Activated gamma-delta T cell treated with anti-CD3 and anti-CD28 coated beads, Interleukin-2, amount 50 U/mL, for 16 hours (primary cell): ENCODE results near the gene FANCI.

Experiments used
- DNase-seq: peaks from one replicate; pipeline ENCODE4 v3.0.0-alpha.2; 2020; ENCODE audit warnings: low read depth

The FANCI gene

DNA sequence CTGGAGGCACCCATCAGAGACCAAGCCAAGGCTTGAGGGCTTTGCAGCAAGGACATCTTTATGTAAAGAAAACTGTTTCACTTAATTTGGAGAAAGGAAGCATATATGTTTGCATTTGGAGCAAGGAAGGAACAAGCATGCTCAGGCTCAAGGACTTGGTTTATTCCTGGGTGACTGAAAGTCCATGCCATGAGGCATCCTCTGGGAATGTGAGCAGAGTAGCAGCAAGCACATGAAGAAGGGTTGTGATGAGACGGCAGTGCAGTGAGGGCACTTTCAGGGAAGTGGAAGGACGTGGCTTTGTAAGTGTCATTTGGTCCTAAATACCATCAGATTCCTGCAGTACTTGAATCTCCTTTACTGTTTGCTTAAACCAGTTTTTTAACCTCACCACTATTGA, 64.0 kb downstream of the FANCI start:
- no peak for DNase-seq

DNA sequence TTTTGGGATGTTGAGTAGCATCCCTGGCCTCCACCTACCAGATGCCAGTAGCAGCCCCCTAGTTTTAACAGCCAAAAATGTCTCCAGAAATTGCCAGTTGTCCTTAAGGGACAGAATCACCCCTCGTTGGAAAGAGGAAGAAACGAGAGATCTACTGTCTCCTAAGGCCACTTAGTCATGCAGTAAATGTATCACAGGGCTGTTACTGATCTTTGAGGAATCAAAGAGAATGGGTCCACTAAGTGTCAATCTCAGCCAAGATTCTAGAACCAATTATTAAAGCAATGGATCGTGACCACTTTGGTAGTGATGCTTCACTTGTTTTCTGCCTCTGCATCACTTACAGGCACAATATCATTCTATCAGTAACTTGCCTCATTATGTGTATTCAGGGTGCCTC, 64.5 kb downstream of the FANCI start:
- no peak for DNase-seq

DNA sequence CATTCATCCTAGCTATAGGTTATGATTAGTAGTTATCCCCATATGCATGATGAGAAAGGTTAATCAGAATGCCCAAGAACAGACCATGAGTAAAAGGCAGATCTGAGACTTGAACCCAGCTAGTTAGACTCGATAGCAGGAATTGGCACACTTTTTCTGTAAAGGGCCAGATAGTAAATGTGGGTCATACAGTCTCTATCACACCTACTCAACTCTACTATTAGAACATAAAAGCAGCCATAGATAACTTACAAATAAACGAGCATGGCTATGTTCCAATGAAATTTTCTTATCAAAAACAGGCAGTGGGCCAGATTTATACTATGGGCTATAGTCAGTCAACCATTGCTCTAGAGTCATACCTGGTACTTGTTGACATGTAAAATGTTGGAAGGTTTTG, 66.2 kb downstream of the FANCI start:
- DNase-seq, result no peak

DNA sequence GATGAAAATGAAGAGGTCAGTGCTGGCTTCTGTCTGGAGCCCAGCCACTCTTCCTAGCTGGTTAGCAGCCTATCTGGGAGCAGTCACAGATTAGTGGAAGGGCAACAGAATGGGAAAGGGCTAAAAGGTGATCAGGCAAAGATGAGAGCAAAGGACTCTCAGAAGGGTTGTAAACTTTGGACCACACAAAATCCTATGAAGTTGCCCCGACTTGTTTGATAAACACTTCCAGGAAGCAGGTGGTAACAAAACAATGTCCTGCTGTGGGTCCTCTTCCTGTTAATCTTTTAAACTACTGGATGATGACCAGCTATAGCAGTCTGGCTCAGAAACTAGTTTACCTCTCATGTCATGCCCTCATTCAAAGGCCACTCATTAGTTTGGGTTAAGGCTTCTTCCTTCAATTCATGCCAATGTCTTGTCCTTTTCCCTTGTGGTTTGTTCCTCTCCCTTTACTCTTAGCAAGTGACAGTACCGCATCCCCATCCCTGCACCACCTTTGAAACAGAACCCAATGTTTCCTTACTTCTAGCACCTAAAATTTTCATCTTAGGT, 71.7 kb downstream of the FANCI start:
- no peak for DNase-seq

DNA sequence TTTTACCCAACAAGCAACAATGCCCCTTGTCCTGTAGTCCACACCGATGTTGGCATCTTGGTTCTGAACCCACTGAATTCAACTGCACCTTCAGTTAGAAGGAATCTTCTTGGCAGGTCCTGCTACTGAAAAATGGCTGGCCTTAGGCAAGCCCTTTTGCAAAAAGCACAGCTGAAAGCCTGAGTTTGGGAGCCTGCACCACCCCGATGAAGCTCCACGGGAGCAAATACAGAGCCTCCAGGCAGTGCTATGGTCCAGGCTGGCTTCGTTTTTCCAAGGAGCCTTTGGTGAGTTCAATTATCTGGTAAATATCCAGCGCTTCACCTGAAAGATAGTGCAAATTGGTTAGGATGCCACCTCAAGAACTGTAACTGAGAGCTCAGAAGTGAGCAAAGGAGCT, 72.7 kb downstream of the FANCI start:
- DNase-seq, result no peak

DNA sequence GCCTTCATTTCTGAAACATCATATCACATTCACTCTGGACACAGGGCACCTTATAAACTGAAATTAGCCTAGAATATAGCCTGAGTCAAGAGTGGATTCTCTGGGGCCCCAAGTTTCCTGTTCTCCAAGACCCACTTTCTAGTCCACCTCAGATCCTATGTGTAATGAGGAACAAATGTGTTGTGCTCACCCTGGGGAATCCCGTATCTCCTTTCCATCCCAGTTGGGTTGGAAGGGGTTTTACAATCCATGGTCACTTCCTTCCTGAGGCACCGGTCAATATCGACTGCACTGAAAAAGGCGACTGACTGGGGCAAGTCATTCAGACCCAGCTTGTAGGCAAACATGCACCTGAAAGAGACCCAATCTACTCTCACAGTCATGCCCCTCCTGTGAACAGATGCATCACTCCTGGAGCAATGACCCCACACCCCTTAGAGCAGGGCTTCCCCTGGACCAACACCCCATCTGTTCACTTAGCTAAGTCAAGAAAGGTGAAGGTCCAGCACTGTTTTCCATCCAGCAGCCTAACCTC, 73.5 kb downstream of the FANCI start:
- DNase-seq, result no peak

DNA sequence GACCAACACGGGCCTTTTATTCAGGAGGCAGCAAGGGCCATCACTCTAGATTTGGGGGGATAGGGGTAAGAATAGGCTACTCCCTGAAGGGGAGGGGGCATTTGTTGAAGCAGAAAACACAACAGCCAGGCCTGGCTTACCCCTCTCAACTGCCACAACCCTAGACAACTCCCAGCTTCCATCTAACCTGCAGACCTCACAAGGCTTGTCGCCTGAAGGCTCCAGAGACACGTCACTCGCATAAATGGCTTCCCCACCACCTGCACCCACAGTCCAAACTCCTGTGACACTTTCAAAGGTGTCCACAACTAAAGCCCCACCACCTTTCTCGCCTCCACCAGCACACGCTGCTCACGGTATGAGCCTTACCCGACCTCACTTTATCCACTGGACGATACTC, 75.9 kb downstream of the FANCI start:
- DNase-seq, result no peak

DNA sequence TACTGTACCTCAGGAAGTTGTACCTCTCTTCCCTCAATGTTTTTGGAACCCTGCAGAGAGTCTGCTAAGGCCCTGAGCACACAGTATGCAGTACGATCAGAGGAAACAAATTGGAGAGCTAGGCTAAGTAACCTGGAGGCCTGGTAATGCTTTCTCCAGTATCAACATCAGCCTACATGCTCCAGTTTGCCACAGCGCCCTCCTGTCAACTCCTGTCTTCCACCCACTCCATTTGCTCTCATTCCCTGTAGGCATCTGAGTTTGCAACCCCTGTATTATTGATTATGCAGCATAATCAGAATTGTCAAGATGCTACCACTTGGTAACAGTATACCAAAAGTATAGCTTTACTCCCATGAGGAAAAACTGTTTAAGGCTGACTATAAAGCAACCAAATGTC, 76.4 kb downstream of the FANCI start:
- DNase-seq, result no peak

DNA sequence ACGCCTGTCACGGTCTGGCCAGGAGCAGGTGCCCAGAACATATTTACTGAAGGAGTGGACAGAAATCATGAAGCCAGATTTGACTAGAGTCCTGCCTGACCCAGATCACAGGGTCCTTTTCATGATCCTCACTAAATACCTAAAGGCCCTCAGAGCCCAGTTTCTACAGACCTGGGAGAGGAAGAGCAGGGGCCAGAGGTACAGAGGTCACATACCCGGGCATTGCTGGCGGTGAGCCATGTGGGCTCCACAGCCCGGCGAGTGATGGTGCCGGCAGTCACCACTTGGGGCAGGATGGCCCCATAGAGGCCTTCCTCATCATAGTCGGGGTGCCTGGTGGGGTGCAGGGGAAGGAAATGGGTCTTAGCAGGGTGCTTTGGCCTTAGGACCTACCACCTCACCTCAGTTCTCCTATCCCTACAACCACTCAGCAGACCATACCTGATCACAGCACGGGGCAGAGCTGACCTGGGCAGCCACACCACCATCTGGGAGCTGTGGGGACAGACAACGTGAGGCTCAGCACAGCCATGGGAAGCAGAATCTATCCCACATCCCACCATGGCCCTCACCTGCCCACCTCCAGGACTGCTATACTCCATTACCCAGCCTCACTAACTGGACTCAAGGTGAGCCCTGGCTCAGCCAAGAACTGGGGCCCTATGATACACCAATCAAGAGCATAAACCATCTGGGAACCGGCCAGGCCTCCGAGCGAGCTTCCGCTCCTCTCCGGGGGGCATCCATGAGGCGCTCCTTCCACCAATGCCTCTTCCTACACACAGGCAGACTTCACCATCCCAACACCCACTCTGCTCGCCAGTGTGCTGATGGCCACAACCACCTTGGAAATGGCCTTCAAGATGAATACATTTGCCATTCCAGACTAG, 78.0 kb downstream of the FANCI start:
- DNase-seq, result no peak

DNA sequence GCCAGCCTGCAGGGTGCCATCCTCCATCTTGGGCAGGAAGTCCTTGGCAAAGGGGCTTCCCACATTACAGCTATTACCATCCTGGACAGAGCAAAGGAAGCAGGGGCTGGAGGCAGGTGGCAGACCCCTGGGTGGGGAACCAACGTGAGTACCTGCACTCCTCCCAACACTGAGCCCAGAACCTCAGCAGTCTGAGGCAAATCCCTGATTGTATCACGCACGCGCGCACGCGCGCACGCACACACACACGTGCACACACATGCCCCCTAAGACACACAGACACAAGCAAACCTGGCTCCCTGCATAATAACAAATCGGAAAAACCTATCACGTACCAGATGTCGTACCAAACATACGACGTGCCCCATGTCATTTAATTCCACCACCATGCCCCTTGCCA, 79.0 kb downstream of the FANCI start:
- no peak for DNase-seq

DNA sequence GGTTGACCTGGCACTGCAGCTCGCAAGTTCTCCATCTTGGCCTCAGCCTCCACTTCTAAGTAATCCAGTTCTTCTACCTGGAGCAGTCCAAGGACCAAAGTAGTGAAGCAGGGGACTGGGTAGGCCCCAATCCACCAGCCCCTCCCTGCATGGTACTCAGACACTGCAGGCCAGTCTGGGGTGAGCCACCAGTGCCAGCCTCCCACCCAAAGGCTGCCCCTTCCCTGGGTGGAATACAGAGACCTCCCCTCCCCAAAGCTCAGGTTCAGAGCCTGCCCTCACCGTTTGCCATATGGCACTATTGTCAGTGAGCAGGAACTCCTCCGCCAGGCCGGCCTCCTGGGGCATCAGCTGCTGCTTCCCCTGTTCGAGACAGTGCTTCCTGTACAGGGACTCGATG, 80.0 kb downstream of the FANCI start:
- DNase-seq, result no peak

DNA sequence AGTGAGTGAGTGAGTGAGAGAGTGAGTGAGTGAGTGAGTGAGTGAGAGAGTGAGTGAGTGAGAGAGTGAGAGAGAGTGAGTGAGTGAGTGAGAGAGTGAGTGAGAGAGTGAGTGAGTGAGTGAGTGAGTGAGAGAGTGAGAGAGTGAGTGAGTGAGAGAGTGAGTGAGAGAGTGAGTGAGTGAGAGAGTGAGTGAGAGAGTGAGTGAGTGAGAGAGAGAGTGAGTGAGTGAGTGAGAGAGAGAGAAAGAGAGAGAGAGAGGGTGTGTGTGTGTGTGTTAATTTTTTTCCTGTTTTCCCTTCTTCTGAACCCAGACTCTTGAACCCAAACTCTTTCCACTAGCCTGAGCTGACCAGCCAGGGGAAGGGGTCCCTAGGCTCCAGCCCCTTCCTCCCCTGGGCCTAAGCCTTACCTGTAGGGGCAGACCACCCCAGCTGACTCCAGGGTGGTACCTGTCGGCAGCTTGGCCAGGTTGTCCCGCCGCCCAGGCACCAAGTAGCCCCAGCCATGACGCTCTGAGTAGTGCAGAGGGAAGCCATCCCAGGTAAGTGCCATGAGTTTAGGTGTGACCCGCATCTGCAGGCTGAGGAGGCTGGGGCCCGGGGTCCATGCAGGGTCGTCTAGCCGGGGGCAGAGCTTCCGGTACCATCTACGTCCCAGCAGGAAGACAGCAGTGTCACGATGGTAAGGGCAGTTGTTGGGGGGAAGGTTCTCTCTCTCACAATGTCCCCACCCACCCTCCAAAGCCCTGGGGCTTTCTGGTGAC, 81.4 kb downstream of the FANCI start:
- DNase-seq, result no peak

DNA sequence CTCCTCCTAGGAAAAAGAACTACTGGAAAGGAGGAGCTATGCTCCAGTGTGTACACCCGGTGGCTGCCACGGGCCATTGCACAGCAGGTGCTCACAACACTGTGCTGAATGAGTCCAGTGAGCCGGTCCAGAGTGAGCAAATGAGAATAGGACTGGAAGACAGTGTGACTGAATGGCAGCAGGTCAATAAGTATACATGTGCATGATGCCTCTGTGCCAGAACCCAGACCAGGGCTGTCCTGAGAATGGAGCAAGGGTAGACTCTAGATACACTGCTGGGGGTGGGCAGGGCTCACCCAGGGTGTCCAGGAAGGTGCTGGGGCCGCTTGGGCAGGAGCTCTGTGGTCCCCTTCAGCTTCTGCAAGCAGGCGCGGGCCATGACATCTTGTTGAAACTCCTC, 82.5 kb downstream of the FANCI start:
- no peak for DNase-seq

DNA sequence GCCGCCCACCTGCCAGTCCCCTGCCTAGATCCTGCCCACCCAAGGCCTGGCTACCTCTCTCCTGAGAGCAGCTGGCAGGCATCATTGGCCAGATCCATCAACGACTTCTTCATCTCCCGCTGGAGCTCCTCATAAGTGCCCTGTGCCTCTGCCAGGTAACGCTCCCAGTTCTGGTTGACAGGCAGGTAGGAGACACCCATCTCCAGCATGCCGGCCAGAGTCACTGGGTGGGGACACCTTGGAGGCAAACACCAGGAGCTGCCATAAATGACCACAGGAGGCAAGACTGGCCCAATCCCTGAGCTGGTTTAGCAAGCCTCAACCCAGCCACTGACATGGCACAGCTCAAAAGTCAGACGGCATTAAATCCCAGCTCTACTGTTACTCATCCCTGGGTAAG, 83.3 kb downstream of the FANCI start:
- no peak for DNase-seq

DNA sequence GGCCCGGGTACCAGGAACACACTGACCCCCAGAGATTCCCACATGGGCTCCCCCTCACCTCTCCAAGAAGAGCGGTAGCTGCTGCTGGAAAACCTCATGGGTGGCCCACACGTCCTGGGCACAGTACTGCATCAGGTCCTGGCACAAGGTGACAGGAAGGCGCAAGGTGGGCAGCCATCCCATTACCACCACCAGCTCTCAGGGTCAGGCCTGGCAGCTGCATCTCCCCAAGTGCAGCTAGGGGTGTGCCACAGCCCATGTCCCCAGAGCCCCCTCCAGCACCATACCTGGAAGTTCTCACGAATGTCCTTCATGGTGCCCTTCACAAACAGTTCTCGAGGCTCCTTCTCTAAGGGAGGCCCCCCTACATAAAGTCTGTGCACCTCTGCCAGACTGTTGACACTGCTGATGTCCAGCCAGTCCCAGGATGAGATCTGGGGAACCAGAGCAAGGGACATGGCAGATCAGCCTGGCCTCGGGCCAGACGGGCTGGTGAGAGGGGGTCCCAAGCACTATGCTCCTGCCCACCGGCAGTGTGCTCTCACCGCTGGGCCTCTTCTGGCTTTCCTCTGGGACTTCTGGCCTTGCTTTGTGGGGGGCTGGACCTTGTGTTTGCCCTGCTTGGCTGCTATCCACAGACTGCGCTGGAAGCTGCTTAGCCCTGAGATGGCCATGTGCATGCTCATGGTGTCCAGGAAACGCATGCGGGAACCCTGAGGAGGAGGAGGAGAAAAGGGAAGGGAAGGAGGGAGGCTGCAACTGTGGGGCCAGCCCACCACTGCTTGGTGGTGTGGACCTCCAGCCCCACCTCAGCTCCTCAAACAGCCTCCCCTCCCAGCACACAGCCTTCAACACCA, 84.8 kb downstream of the FANCI start:
- no peak for DNase-seq

DNA sequence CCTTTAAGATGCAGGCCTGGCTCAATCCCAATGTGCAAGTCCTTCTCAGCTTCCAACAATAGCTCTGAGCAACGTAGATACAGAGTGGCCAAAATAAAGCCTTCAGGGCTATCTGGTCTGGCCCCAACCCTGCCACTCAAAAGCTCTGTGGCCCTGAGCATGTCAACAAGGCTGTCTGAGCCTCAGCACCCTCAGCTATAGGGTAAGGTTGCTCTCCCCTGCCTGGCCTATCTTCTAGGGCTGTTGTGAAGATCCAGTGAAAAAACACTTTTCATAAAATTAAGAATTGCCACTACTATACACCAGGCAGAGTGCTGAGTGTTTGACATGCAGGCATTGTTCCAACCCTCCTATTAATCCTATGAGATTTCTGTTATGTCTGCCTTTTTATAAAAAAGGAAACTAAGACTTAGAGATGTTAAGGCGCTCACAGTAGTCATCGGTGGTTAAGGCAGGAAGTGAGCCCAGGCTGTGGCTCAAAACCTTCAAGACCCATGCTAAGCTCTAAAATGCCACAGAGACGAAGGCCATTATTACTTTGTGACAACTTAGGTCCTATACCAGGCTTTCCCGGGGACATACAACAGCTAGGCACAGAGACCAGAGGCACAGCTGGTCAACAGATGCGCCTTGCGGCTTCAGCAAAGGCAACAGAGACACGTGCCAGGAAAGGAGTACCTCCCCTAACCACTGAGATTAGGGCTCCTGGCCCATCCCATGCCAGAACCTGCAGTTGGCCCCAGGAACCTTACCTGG, 85.7 kb downstream of the FANCI start:
- no peak for DNase-seq

DNA sequence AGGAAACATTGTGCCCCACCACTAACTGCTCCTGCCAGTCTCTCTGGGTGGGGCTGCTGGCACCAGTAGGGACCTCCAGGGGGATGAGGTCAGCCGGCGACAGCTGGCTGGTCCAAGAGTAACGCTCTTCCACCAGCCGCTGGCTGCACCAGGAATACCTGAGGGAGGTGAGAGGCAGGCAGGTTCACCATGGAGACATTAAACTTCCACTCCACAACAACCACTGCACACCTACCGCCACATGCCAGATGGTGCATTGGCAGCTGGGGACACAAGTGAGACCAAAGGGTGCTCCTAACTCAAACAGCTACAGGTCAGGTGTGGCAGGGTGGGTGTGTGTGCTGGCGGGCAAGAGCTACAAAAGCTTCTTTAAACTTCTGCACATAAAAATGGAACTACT, 86.3 kb downstream of the FANCI start:
- DNase-seq, result no peak

DNA sequence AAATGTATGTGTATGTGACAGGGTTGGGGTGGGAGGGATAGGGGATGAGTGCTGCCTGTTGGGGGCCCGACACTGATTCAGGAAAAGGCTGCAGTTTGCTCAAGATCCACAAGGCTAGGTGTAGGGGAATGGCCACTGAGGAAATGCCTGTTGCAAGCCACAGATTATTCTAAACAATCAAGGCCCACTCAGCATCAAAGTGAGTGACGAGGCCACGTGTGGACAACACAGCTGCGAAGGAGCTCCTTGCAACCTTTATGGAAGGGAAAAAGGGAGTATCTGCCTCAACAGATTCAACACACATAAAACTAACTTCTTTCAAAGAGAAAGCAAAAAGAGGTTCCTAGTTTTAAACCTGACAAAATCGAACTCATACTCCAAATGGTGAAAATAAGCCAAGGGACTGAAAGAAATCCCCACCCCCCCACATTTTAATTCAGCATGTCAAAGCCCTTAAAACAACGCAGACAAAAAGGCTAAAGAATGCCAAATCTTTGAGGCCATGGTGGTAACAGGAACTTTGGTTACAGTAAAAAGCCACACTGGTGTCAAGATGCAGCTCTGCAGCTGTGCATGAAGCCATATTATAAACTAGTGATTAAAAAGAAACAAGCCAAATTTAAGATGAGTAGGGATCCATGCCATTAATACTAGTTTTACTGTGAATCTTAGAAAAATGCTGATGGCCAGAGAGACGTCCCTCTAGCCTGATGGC, 87.3 kb downstream of the FANCI start:
- DNase-seq, result no peak

DNA sequence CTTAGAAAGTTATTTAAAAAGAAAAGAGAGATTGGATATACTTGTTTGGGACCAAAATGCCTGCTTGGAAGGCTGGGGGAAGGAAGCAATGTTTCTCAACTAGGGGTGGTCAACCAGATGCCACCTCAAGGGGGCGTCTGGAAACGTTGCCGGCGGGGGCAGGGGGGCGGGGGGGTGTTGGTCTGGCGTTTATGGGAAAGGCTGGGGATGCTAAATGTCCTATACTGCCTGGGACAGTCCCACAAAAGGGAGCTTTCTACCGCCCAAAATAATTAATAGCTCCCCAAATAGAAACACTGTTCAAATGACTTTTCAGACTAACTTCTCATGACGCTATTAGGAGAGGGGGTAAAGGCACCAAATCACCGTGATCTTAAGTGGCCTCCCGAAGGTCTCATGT, 88.7 kb downstream of the FANCI start:
- no peak for DNase-seq

DNA sequence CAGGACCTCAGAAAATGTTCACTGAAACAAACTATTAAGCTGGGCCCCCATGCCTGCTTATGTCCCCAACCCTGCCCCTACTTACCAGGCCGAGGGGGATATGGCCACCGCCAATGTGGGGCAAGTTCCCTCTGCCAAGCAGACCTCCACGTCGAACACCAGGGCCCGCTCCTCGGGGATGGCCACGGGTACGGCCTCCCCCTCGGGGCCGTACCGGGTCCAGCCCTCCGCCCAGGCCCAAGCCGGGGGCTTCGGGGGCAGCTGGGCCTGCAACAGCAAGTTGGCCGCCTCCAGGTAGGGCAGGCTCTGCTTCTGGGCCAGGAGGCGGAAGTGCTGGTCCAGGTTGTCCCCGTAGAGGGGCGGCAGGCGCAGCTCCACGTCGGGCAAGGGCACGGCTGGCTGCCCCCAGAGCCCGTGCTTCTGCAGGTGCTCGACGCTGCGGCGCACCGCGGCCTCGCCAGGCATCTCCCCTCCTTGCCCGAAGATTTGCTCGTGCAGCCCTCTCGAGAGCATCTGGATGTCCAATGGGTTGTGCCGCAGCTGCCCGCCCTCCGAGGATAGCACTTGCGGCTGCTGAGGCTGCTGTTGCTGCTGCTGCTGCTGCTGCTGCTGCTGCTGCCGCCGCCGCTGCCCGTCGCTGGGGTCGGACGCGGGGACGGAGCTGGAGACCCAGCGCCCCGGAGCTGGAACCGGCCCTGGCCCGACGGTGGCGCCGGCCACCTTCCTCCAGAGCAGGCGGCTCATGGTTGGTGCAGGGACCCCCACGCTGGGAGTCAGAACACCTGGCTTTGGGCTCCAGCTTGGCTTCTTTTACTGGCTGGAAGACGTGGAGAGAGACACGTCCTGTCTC, 89.5 kb downstream of the FANCI start:
- no peak for DNase-seq
